HG03108 (cell line): ENCODE results near the gene BBS12.
A peak's percentile ranks its signal among the peaks of the same experiment; 100 is the strongest.
"Not testable (repeated sequence)": the region's sequence is repeated elsewhere in the genome, so short reads cannot be mapped to it uniquely, and the experiment has no call there.

Source experiments
- ATAC-seq: cut with Tn5 transposase; IDR thresholded peaks from one replicate; pipeline ENCODE4 v1.9.1; 2021; ENCODE audit warnings: moderate library complexity; ENCODE audit not compliant: unreplicated experiment

BBS12 gene

GRCh38 chr4:122764071-122764820 lies 31.7 kb downstream of the BBS12 start:
- no peak for ATAC-seq

GRCh38 chr4:122764821-122765215 lies 32.3 kb downstream of the BBS12 start:
- ATAC-seq, result peak; percentile 76

GRCh38 chr4:122765692-122766352 lies 33.3 kb downstream of the BBS12 start:
- no peak for ATAC-seq

GRCh38 chr4:122766353-122766705 lies 33.8 kb downstream of the BBS12 start:
- ATAC-seq, result no peak

GRCh38 chr4:122766950-122767349 lies 34.4 kb downstream of the BBS12 start:
- ATAC-seq, result no peak

- ATAC-seq, result no peak
Measured at GRCh38 chr4:122771724-122772123, 39.2 kb downstream of the BBS12 start.

GRCh38 chr4:122772311-122772710 lies 39.8 kb downstream of the BBS12 start:
- ATAC-seq, result no peak

- no peak for ATAC-seq
Measured at GRCh38 chr4:122772986-122773385, 40.5 kb downstream of the BBS12 start.

- ATAC-seq, result no peak
Measured at GRCh38 chr4:122775039-122775438, 42.5 kb downstream of the BBS12 start.

- no peak for ATAC-seq
Measured at GRCh38 chr4:122775987-122776836, 43.7 kb downstream of the BBS12 start.

- no peak for ATAC-seq
Measured at GRCh38 chr4:122776916-122777315, 44.4 kb downstream of the BBS12 start.

GRCh38 chr4:122777846-122778673 lies 45.6 kb downstream of the BBS12 start:
- ATAC-seq, result no peak

GRCh38 chr4:122781486-122781885 lies 49.0 kb downstream of the BBS12 start:
- ATAC-seq, result no peak

GRCh38 chr4:122783301-122784215 lies 51.1 kb downstream of the BBS12 start:
- ATAC-seq, result no peak

- no peak for ATAC-seq
Measured at GRCh38 chr4:122784261-122784660, 51.8 kb downstream of the BBS12 start.

GRCh38 chr4:122785099-122785498 lies 52.6 kb downstream of the BBS12 start:
- no peak for ATAC-seq

GRCh38 chr4:122786296-122786695 lies 53.8 kb downstream of the BBS12 start:
- ATAC-seq, result not testable (repeated sequence)

- ATAC-seq, result not testable (repeated sequence)
Measured at GRCh38 chr4:122786920-122787319, 54.4 kb downstream of the BBS12 start.

- no peak for ATAC-seq
Measured at GRCh38 chr4:122787940-122788339, 55.4 kb downstream of the BBS12 start.

GRCh38 chr4:122788935-122789334 lies 56.4 kb downstream of the BBS12 start:
- ATAC-seq, result no peak
